H9 (cell line): Measurements from ENCODE around the gene TSHB. TPM values are rescaled to one million over a fixed set of nuclear protein-coding genes. Genes with fewer than 3 reads are reported as not detected.

Source experiments
- DNase-seq: peaks from one replicate; pipeline ENCODE4 v3.0.0-alpha.2; 2017
- H2AFZ ChIP-seq: one replicate; pipeline ENCODE4 v1.6.1; 2013; ENCODE audit warnings: mild to moderate bottlenecking, low read length, control low read depth, moderate library complexity
- H2AK5ac ChIP-seq: 2 replicates; pipeline ENCODE4 v1.6.1; 2013; ENCODE audit warnings: low read length, control low read depth, mixed read lengths; ENCODE audit not compliant: insufficient read length
- H2BK120ac ChIP-seq: one replicate; pipeline ENCODE4 v1.6.1; 2013; ENCODE audit warnings: low read depth, mild to moderate bottlenecking, low read length, control low read depth, inconsistent platforms; ENCODE audit not compliant: poor library complexity, severe bottlenecking
- H2BK12ac ChIP-seq: 2 replicates; pipeline ENCODE4 v1.6.1; 2013; ENCODE audit warnings: low read length, control low read depth, mixed read lengths, low read depth; ENCODE audit not compliant: insufficient read length
- H2BK15ac ChIP-seq: 2 replicates; pipeline ENCODE4 v1.6.1; 2013; ENCODE audit warnings: low read depth, low read length, control low read depth
- H2BK20ac ChIP-seq: one replicate; pipeline ENCODE4 v1.6.1; 2013; ENCODE audit warnings: low read depth, mild to moderate bottlenecking, low read length, control low read depth, inconsistent platforms; ENCODE audit not compliant: poor library complexity, severe bottlenecking
- H2BK5ac ChIP-seq: 2 replicates; pipeline ENCODE4 v1.6.1; 2013; ENCODE audit warnings: low read length, control low read depth, mixed read lengths; ENCODE audit not compliant: insufficient read length
- H3K14ac ChIP-seq: 2 replicates; pipeline ENCODE4 v1.6.1; 2013; ENCODE audit warnings: low read length, control low read depth; ENCODE audit not compliant: insufficient read depth
- H3K18ac ChIP-seq: 2 replicates; pipeline ENCODE4 v1.6.1; 2013; ENCODE audit warnings: low read depth, mild to moderate bottlenecking, mixed read lengths, low read length, control low read depth; ENCODE audit not compliant: insufficient read length
- H3K23ac ChIP-seq: 2 replicates; pipeline ENCODE4 v1.6.1; 2013; ENCODE audit warnings: low read length, control low read depth, mixed read lengths, low read depth; ENCODE audit not compliant: insufficient read length
- H3K23me2 ChIP-seq: 2 replicates; pipeline ENCODE4 v1.6.1; 2013; ENCODE audit warnings: low read depth, mild to moderate bottlenecking, mixed read lengths, low read length, control low read depth; ENCODE audit not compliant: insufficient read length, poor library complexity, severe bottlenecking
- H3K27ac ChIP-seq: 2 replicates; pipeline ENCODE4 v1.5.1; 2013; ENCODE audit warnings: low read length, control low read depth, mixed read lengths, low read depth; ENCODE audit not compliant: insufficient read length
- H3K27me3 ChIP-seq: 2 replicates; pipeline ENCODE4 v1.6.1; 2013; ENCODE audit warnings: low read length, control low read depth, inconsistent platforms; ENCODE audit not compliant: insufficient read depth
- H3K4ac ChIP-seq: 2 replicates; pipeline ENCODE4 v1.6.1; 2013; ENCODE audit warnings: low read depth, mild to moderate bottlenecking, control low read depth, inconsistent platforms, low read length, moderate library complexity
- H3K4me1 ChIP-seq: 2 replicates; pipeline ENCODE4 v1.6.1; 2013; ENCODE audit warnings: low read length, control low read depth, inconsistent platforms; ENCODE audit not compliant: insufficient read depth
- H3K4me2 ChIP-seq: 2 replicates; pipeline ENCODE4 v1.6.1; 2013; ENCODE audit warnings: low read length, control low read depth, mixed read lengths; ENCODE audit not compliant: insufficient read length, insufficient read depth
- H3K56ac ChIP-seq: 2 replicates; pipeline ENCODE4 v1.6.1; 2013; ENCODE audit warnings: low read depth, mild to moderate bottlenecking, mixed read lengths, low read length, control low read depth; ENCODE audit not compliant: insufficient read length
- H3K79me1 ChIP-seq: 2 replicates; pipeline ENCODE4 v1.6.1; 2013; ENCODE audit warnings: low read depth, mild to moderate bottlenecking, moderate library complexity, low read length, control low read depth, inconsistent platforms; ENCODE audit not compliant: insufficient read depth, poor library complexity, severe bottlenecking
- H3K79me2 ChIP-seq: 2 replicates; pipeline ENCODE4 v1.6.1; 2013; ENCODE audit warnings: low read length, control low read depth, inconsistent platforms; ENCODE audit not compliant: insufficient read depth
- H3K9ac ChIP-seq: 2 replicates; pipeline ENCODE4 v1.6.1; 2013; ENCODE audit warnings: low read length, control low read depth, mixed read lengths; ENCODE audit not compliant: insufficient read length; ENCODE audit errors: extremely low read depth
- H3K9me3 ChIP-seq: one replicate; pipeline ENCODE4 v1.6.1; 2013; ENCODE audit warnings: low read depth, low read length, inconsistent platforms; ENCODE audit not compliant: control insufficient read depth
- H3T11ph ChIP-seq: one replicate; pipeline ENCODE4 v1.6.1; 2013; ENCODE audit warnings: mild to moderate bottlenecking, low read length, control low read depth, inconsistent platforms
- H4K20me1 ChIP-seq: one replicate; pipeline ENCODE4 v1.6.1; 2013; ENCODE audit not compliant: control insufficient read depth, insufficient read length, insufficient read depth
- H4K5ac ChIP-seq: 2 replicates; pipeline ENCODE4 v1.6.1; 2013; ENCODE audit warnings: low read depth, mild to moderate bottlenecking, mixed read lengths, low read length, control low read depth; ENCODE audit not compliant: insufficient read length
- H4K8ac ChIP-seq: replicated peaks from 2 replicates; pipeline ENCODE4 v1.6.1; 2013; ENCODE audit warnings: low read length, control low read depth, mixed read lengths, low read depth; ENCODE audit not compliant: insufficient read length
- H4K91ac ChIP-seq: 2 replicates; pipeline ENCODE4 v1.6.1; 2013; ENCODE audit warnings: low read depth, mild to moderate bottlenecking, moderate library complexity, mixed read lengths, low read length, control low read depth; ENCODE audit not compliant: insufficient read length
- H3K27ac Mint-ChIP-seq, 3 experiments: 2 replicates in 2 of 3; 3 replicates in 1 of 3; pipeline ENCODE4 v1.8.0; 2020 to 2021; ENCODE audit warnings: mixed read lengths in 3 of 3, mild to moderate bottlenecking in 1 of 3, moderate library complexity in 1 of 3
- H3K27me3 Mint-ChIP-seq: 2 replicates; pipeline ENCODE4 v1.8.0; 2021; ENCODE audit warnings: low read depth, mild to moderate bottlenecking, moderate library complexity, mixed read lengths
- H3K36me3 Mint-ChIP-seq, 3 experiments: 2 replicates in 2 of 3; 3 replicates in 1 of 3; pipeline ENCODE4 v1.8.0; 2020 to 2021; ENCODE audit warnings: low read depth in 3 of 3, mixed read lengths in 3 of 3; ENCODE audit not compliant: insufficient read depth in 1 of 3
- H3K4me1 Mint-ChIP-seq, 2 experiments: 2 replicates each; pipeline ENCODE4 v1.8.0; 2020; ENCODE audit warnings: mixed read lengths in 2 of 2
- H3K4me3 Mint-ChIP-seq, 2 experiments: 2 replicates in 1 of 2; 3 replicates in 1 of 2; pipeline ENCODE4 v1.8.0; 2020 to 2021; ENCODE audit warnings: mild to moderate bottlenecking in 2 of 2, mixed read lengths in 2 of 2, moderate library complexity in 1 of 2
- H3K9me3 Mint-ChIP-seq, 2 experiments: 2 replicates in 1 of 2; 3 replicates in 1 of 2; pipeline ENCODE4 v1.8.0; 2020; ENCODE audit warnings: mild to moderate bottlenecking in 2 of 2, mixed read lengths in 2 of 2, moderate library complexity in 1 of 2
- WGBS: extraction: QIAGEN DNeasy Blood & Tissue Kit; methylation state at CpG from one replicate; pipeline ENCODE4 v1.1.7; 2013; ENCODE audit warnings: missing lambda C conversion rate, low lambda C conversion rate, mixed read lengths; ENCODE audit not compliant: insufficient read length; ENCODE audit errors: extremely low coverage; 5-methylcytosine and 5-hydroxymethylcytosine counted together
- total RNA-seq: library from RNA; stranded (reverse); gene quantifications from 2 replicates; pipeline ENCODE4 v1.2.1, GENCODE V29; 2021
- TF ChIP-seq, protein P1 (sequence below): fragments of 200-600 bp; sonication (generic); conservative IDR thresholded peaks from 3 replicates; pipeline ENCODE4 v1.8.0; 2021; ENCODE audit warnings: antibody characterized with exemption, mild to moderate bottlenecking

Gene TSHB
- total RNA-seq, 1 experiment from 2014 or later: not detected

DNA sequence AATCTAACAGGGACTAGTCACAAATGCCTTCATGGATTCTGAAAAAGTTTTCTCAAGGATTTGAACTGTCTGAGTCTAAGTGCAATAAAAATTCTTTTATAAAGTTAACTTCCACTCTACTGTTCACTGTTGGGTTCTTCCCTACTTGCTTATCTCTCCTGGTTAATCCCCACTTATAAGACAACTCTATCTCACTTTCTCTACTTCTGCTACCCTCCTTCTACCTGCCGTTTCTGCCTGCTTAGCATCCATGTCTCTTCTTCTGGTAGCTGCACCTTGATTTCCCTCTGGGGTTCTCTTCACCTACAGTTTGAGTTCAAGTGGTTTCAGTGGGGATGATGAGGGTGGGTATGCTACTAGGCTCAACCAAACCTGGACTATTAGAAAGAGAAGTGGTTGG, 6.0 kb downstream of the TSHB start:
- Histone ChIP-seq H3K4me2 (no peak overlapping the region), H3K56ac (no peak overlapping the region), H2AFZ (no peak overlapping the region), H2BK20ac (no peak overlapping the region), H4K91ac (no peak overlapping the region), H3K9ac (no peak overlapping the region), H4K8ac (no peak overlapping the region), H3K4me1 (no peaks in the 10 kb centered on the region), H3K9me3 (no peaks in the 10 kb centered on the region), H2AK5ac (no peak overlapping the region), H4K5ac (no peak overlapping the region), H3K4ac (no peak overlapping the region), H3K79me2 (no peaks in the 10 kb centered on the region), H3K23me2 (no peaks in the 10 kb centered on the region), H3K14ac (no peak overlapping the region), H2BK120ac (no peak overlapping the region), H3K27me3 (no peaks in the 10 kb centered on the region), H2BK12ac (no peak overlapping the region), H3T11ph (no peak overlapping the region), H3K23ac (no peak overlapping the region), H2BK15ac (no peak overlapping the region), H3K79me1 (no peaks in the 10 kb centered on the region), H2BK5ac (no peak overlapping the region), H3K18ac (no peak overlapping the region), H3K27ac (no peak overlapping the region), H4K20me1 (no peaks in the 10 kb centered on the region)
- H3K27me3 Mint-ChIP-seq: no peaks in the 10 kb centered on the region
- no peak overlapping the region for H3K27ac Mint-ChIP-seq
- H3K36me3 Mint-ChIP-seq: no peaks in the 10 kb centered on the region
- DNase-seq: no peak
- no peak overlapping the region for H3K4me3 Mint-ChIP-seq
- no peaks in the 10 kb centered on the region; a peak in 1 of 4 replicates for H3K4me1 Mint-ChIP-seq
- H3K9me3 Mint-ChIP-seq: no peaks in the 10 kb centered on the region
- WGBS: no CpG with 5 or more reads among the region's 1 CpG
- TF ChIP-seq, protein P1, sequence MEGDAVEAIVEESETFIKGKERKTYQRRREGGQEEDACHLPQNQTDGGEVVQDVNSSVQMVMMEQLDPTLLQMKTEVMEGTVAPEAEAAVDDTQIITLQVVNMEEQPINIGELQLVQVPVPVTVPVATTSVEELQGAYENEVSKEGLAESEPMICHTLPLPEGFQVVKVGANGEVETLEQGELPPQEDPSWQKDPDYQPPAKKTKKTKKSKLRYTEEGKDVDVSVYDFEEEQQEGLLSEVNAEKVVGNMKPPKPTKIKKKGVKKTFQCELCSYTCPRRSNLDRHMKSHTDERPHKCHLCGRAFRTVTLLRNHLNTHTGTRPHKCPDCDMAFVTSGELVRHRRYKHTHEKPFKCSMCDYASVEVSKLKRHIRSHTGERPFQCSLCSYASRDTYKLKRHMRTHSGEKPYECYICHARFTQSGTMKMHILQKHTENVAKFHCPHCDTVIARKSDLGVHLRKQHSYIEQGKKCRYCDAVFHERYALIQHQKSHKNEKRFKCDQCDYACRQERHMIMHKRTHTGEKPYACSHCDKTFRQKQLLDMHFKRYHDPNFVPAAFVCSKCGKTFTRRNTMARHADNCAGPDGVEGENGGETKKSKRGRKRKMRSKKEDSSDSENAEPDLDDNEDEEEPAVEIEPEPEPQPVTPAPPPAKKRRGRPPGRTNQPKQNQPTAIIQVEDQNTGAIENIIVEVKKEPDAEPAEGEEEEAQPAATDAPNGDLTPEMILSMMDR: no peak
